HG03432 (cell line): Measurements from ENCODE around the gene MEIS1.
"Not testable (repeated sequence)": the region's sequence is repeated elsewhere in the genome, so short reads cannot be mapped to it uniquely, and the experiment has no call there.

Experiments used
- ATAC-seq: cut with Tn5 transposase; IDR thresholded peaks from one replicate; pipeline ENCODE4 v1.9.1; 2021; ENCODE audit warnings: mild to moderate bottlenecking, moderate library complexity; ENCODE audit not compliant: unreplicated experiment

MEIS1 gene

GRCh38 chr2:66464930-66465637 lies 30.2 kb downstream of the MEIS1 start:
- ATAC-seq, result no peak

GRCh38 chr2:66466433-66466832 lies 31.5 kb downstream of the MEIS1 start:
- no peak for ATAC-seq

GRCh38 chr2:66467718-66468117 lies 32.8 kb downstream of the MEIS1 start:
- no peak for ATAC-seq

GRCh38 chr2:66469214-66469902 lies 34.4 kb downstream of the MEIS1 start:
- no peak for ATAC-seq

GRCh38 chr2:66470199-66470598 lies 35.3 kb downstream of the MEIS1 start:
- ATAC-seq, result no peak

- no peak for ATAC-seq
These were observed 37.4 kb downstream of the MEIS1 start for GRCh38 chr2:66472225-66472843.

GRCh38 chr2:66477135-66477842 lies 42.4 kb downstream of the MEIS1 start:
- peak; percentile 40 for ATAC-seq

GRCh38 chr2:66478299-66478698 lies 43.4 kb downstream of the MEIS1 start:
- ATAC-seq, result no peak

- ATAC-seq, result no peak
These were observed 43.9 kb downstream of the MEIS1 start for GRCh38 chr2:66478731-66479316.

- ATAC-seq, result no peak
These were observed 46.2 kb downstream of the MEIS1 start for GRCh38 chr2:66481100-66481549.

GRCh38 chr2:66485252-66485651 lies 50.3 kb downstream of the MEIS1 start:
- not testable (repeated sequence) for ATAC-seq

- ATAC-seq, result no peak
These were observed 54.0 kb downstream of the MEIS1 start for GRCh38 chr2:66488946-66489345.

GRCh38 chr2:66489436-66489835 lies 54.5 kb downstream of the MEIS1 start:
- ATAC-seq, result no peak

GRCh38 chr2:66490588-66491001 lies 55.7 kb downstream of the MEIS1 start:
- ATAC-seq, result no peak

- ATAC-seq, result no peak
These were observed 59.8 kb downstream of the MEIS1 start for GRCh38 chr2:66494708-66495107.

GRCh38 chr2:66495788-66496640 lies 61.1 kb downstream of the MEIS1 start:
- ATAC-seq, result no peak

GRCh38 chr2:66496670-66497420 lies 61.9 kb downstream of the MEIS1 start:
- no peak for ATAC-seq

GRCh38 chr2:66497431-66498288 lies 62.7 kb downstream of the MEIS1 start:
- ATAC-seq, result no peak
